CD4-positive, alpha-beta T cell (primary cell): ENCODE results near the gene HDAC4. TPM values are rescaled to one million over a fixed set of nuclear protein-coding genes. Genes with fewer than 3 reads are reported as not detected.

ENCODE experiments used
- ATAC-seq: fragments of 200-7000 bp; cut with Tn5 transposase; one replicate; pipeline ENCODE4 v1.10.0; 2022; ENCODE audit warnings: mild to moderate bottlenecking; ENCODE audit not compliant: poor library complexity
- CTCF ChIA-PET: fragments of 350-600 bp; sonication (Branson Sonifier 250); formaldehyde crosslinking; loops from one replicate; lab custom pipeline; 2021; ENCODE audit warnings: antibody characterized with exemption, inconsistent platforms; lab: Charles Lee
- POLR2A ChIA-PET: fragments of 350-600 bp; sonication (Branson Sonifier 250); formaldehyde crosslinking; loops from one replicate; lab custom pipeline; 2021; ENCODE audit warnings: antibody characterized with exemption, inconsistent platforms; lab: Charles Lee
- DNase-seq, 14 experiments: peaks; one replicate each; pipeline ENCODE4 v3.0.0-alpha.2; 2013 to 2020; ENCODE audit warnings: mixed read lengths in 2 of 14
- H3K27ac ChIP-seq, 2 donors: one replicate each; pipeline versions ENCODE4 v1.5.1 to v1.7.0; 2013; ENCODE audit warnings: low read length in 2 of 2, low read depth in 1 of 2, mild to moderate bottlenecking in 1 of 2
- H3K27me3 ChIP-seq, 2 experiments: 1 replicate in 1 of 2; 2 replicates in 1 of 2; pipeline versions ENCODE4 v1.6.1 to v1.7.0; 2013; ENCODE audit warnings: low read length in 2 of 2, control low read depth in 1 of 2, mild to moderate bottlenecking in 1 of 2, moderate library complexity in 1 of 2; ENCODE audit not compliant: insufficient read depth in 2 of 2, control insufficient read depth in 1 of 2
- H3K36me3 ChIP-seq: one replicate; pipeline ENCODE4 v1.6.1; 2013; ENCODE audit warnings: low read length, control low read depth; ENCODE audit not compliant: insufficient read depth
- H3K4me1 ChIP-seq: one replicate; pipeline ENCODE4 v1.6.1; 2013; ENCODE audit warnings: low read length, control low read depth; ENCODE audit not compliant: insufficient read depth
- H3K4me3 ChIP-seq: one replicate; pipeline ENCODE4 v1.5.1; 2013; ENCODE audit warnings: mild to moderate bottlenecking, low read length, moderate library complexity
- H3K9me3 ChIP-seq, 2 experiments: 1 replicate in 1 of 2; 2 replicates in 1 of 2; pipeline versions ENCODE4 v1.6.1 to v1.7.0; 2013; ENCODE audit warnings: low read length in 2 of 2, mild to moderate bottlenecking in 2 of 2, control low read depth in 1 of 2, moderate library complexity in 1 of 2; ENCODE audit not compliant: control insufficient read depth in 1 of 2, insufficient read depth in 1 of 2
- H3K27ac Mint-ChIP-seq: one replicate; pipeline ENCODE4 v1.8.0; 2020; ENCODE audit warnings: mixed read lengths
- H3K27me3 Mint-ChIP-seq: one replicate; pipeline ENCODE4 v1.8.0; 2021; ENCODE audit warnings: mixed read lengths
- H3K36me3 Mint-ChIP-seq: one replicate; pipeline ENCODE4 v1.8.0; 2021; ENCODE audit warnings: low read depth, mixed read lengths
- H3K4me1 Mint-ChIP-seq: one replicate; pipeline ENCODE4 v1.8.0; 2021; ENCODE audit warnings: low read depth, mixed read lengths
- H3K4me3 Mint-ChIP-seq: one replicate; pipeline ENCODE4 v1.8.0; 2020; ENCODE audit warnings: mild to moderate bottlenecking, mixed read lengths
- H3K9me3 Mint-ChIP-seq: one replicate; pipeline ENCODE4 v1.8.0; 2020; ENCODE audit warnings: mixed read lengths
- CTCF ChIP-seq: fragments of 200-600 bp; IDR thresholded peaks from one replicate; pipeline ENCODE4 v1.8.0; 2022; ENCODE audit warnings: antibody characterized with exemption, mild to moderate bottlenecking
- intact Hi-C, 2 experiments: fragments of 100-400 bp; cut with DNase I in 1 of 2; cut with micrococcal nuclease in 1 of 2; formaldehyde crosslinking; loops; one replicate each; pipeline versions ENCODE4 v1.15.1 to v1.9.0; 2023 to 2025; cut with DNase I, micrococcal nuclease
- microRNA-seq: library from miRNA; unstranded; fragments of <30 nt; microRNA quantifications from one replicate; pipeline ENCODE4 v1.2.0, GENCODE V29; 2021; ENCODE audit warnings: borderline microRNAs expressed, borderline replicate concordance
- total RNA-seq, 174 experiments: library from RNA in 2 of 174; stranded (reverse) in 2 of 174; gene quantifications; one replicate each; pipeline ENCODE4 v1.2.3 and lab custom pipeline; 2021 to 2026

Gene HDAC4
- total RNA-seq, 2 experiments from 2014 or later = 45.3 to 49.2 TPM

GRCh38 chr2:239000089-239000488 is 400.7 kb downstream of the HDAC4 start:
- Histone ChIP-seq H3K4me1 (no peaks in the 10 kb centered on the region), H3K27ac (no peak overlapping the region), H3K4me3 (no peak overlapping the region), H3K36me3 (no peaks in the 10 kb centered on the region), H3K9me3 (peaks cover 0 to 34% of the 10 kb centered on the region in 2 experiments), H3K27me3 (peaks cover 0 to 10% of the 10 kb centered on the region in 2 experiments)
- no peak for DNase-seq
- TF ChIP-seq CTCF = no peak
- Mint-ChIP-seq H3K27me3 (peaks cover 26% of the 10 kb centered on the region), H3K9me3 (peaks cover 4% of the 10 kb centered on the region), H3K4me3 (no peak overlapping the region), H3K27ac (no peak overlapping the region), H3K36me3 (no peaks in the 10 kb centered on the region), H3K4me1 (no peaks in the 10 kb centered on the region)
- CTCF ChIA-PET = no interaction called here
- no peak for ATAC-seq
- POLR2A ChIA-PET = no interaction called here
- intact Hi-C loops = no loop called here

GRCh38 chr2:238999291-238999741 is 401.5 kb downstream of the HDAC4 start:
- H3K4me3 Mint-ChIP-seq = no peak overlapping the region
- H3K27me3 Mint-ChIP-seq = peaks cover 21% of the 10 kb centered on the region
- POLR2A ChIA-PET = no interaction called here
- H3K9me3 ChIP-seq = peaks cover 0 to 34% of the 10 kb centered on the region in 2 experiments
- ATAC-seq (no peak), DNase-seq (peak in 1 of 14 experiments; percentile 17)
- no peak overlapping the region for H3K4me3 ChIP-seq
- intact Hi-C loops = no loop called here
- H3K4me1 Mint-ChIP-seq = no peaks in the 10 kb centered on the region
- CTCF ChIA-PET = no interaction called here
- no peaks in the 10 kb centered on the region for H3K36me3 Mint-ChIP-seq
- no peak overlapping the region for H3K27ac Mint-ChIP-seq
- H3K9me3 Mint-ChIP-seq = peaks cover 4% of the 10 kb centered on the region
- no peak for TF ChIP-seq CTCF
- H3K27ac ChIP-seq = no peak overlapping the region
- H3K27me3 ChIP-seq = peaks cover 0 to 10% of the 10 kb centered on the region in 2 experiments
- no peaks in the 10 kb centered on the region for H3K4me1 ChIP-seq
- H3K36me3 ChIP-seq = no peaks in the 10 kb centered on the region

- Mint-ChIP-seq H3K4me3 (no peak overlapping the region), H3K27me3 (peaks cover 18% of the 10 kb centered on the region), H3K36me3 (no peaks in the 10 kb centered on the region), H3K4me1 (no peaks in the 10 kb centered on the region), H3K9me3 (peaks cover 6% of the 10 kb centered on the region), H3K27ac (no peak overlapping the region)
- no peak for DNase-seq
- no peak for ATAC-seq
- no peak overlapping the region for H3K27ac ChIP-seq
- peaks cover 0 to 10% of the 10 kb centered on the region in 2 experiments for H3K27me3 ChIP-seq
- CTCF ChIA-PET = no interaction called here
- no peak for TF ChIP-seq CTCF
- peaks cover 0 to 34% of the 10 kb centered on the region in 2 experiments for H3K9me3 ChIP-seq
- intact Hi-C loops = no loop called here
- no peak overlapping the region for H3K4me3 ChIP-seq
- no peaks in the 10 kb centered on the region for H3K4me1 ChIP-seq
- no peaks in the 10 kb centered on the region for H3K36me3 ChIP-seq
- POLR2A ChIA-PET = no interaction called here
Observed at GRCh38 chr2:238998801-238999200, 402.0 kb downstream of the HDAC4 start.

Small RNA genes within 50 kb of the gene (microRNA-seq; reads per million reads assigned to microRNA genes)
- gene MIR2467 (not detected), gene MIR4269 (not detected), gene MIR4440 (not detected), gene MIR4441 (not detected)
